Transverse colon (tissue), 3 donors: ENCODE measurements around the gene RUNDC3A.

Experiments used
- POLR2A ChIP-seq: fragments of 450-650 bp; IDR thresholded peaks from one replicate; pipeline ENCODE4 v1.6.1; 2016; ENCODE audit warnings: antibody characterized with exemption, mild to moderate bottlenecking, moderate library complexity
- TF ChIP-seq, protein P1 (sequence below), 5 experiments: fragments of 200-600 bp in 3 of 5; fragments of 450-650 bp in 2 of 5; sonication (generic) in 3 of 5; IDR thresholded peaks; 1 replicate in 2 of 5; 2 replicates in 3 of 5; pipeline ENCODE4 v1.5.1; 2016 to 2017; ENCODE audit warnings: antibody characterized with exemption in 5 of 5, inconsistent platforms in 3 of 5, mild to moderate bottlenecking in 2 of 5, moderate library complexity in 1 of 5

GRCh38 chr17:44312396-44313104 is 4.1 kb downstream of the RUNDC3A start:
- TF ChIP-seq, protein P1, sequence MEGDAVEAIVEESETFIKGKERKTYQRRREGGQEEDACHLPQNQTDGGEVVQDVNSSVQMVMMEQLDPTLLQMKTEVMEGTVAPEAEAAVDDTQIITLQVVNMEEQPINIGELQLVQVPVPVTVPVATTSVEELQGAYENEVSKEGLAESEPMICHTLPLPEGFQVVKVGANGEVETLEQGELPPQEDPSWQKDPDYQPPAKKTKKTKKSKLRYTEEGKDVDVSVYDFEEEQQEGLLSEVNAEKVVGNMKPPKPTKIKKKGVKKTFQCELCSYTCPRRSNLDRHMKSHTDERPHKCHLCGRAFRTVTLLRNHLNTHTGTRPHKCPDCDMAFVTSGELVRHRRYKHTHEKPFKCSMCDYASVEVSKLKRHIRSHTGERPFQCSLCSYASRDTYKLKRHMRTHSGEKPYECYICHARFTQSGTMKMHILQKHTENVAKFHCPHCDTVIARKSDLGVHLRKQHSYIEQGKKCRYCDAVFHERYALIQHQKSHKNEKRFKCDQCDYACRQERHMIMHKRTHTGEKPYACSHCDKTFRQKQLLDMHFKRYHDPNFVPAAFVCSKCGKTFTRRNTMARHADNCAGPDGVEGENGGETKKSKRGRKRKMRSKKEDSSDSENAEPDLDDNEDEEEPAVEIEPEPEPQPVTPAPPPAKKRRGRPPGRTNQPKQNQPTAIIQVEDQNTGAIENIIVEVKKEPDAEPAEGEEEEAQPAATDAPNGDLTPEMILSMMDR (IDR thresholded peaks at IDR 0.05), result no peak
- TF ChIP-seq POLR2A, result no peak
